GM23338 (cell line): ENCODE data around the gene PTS. TPM values are rescaled to one million over a fixed set of nuclear protein-coding genes. Genes with fewer than 3 reads are reported as not detected.

Experiments
- ATAC-seq: fragments of 200-7000 bp; cut with Tn5 transposase; 3 replicates; pipeline ENCODE4 v1.9.1; 2020
- DNase-seq: peaks from one replicate; pipeline ENCODE4 v3.0.0-alpha.2; 2015; ENCODE audit warnings: low spot score
- H2AFZ ChIP-seq: fragments of 200-600 bp; sonication (generic); 2 replicates; pipeline ENCODE4 v1.8.0; 2016; ENCODE audit warnings: antibody characterized with exemption, mild to moderate bottlenecking, moderate library complexity
- H3F3A ChIP-seq: fragments of 200-600 bp; sonication (generic); replicated peaks from 2 replicates; pipeline ENCODE4 v1.8.0; 2017; ENCODE audit warnings: antibody characterized with exemption, mixed run types, low read depth
- H3K27ac ChIP-seq: fragments of 200-600 bp; sonication (generic); 2 replicates; pipeline ENCODE4 v1.6.1; 2016; ENCODE audit warnings: low read depth
- H3K27me3 ChIP-seq: fragments of 200-600 bp; sonication (generic); 2 replicates; pipeline ENCODE4 v1.8.0; 2016; ENCODE audit warnings: mild to moderate bottlenecking, mixed run types, moderate library complexity; ENCODE audit not compliant: insufficient read depth
- H3K36me3 ChIP-seq: fragments of 200-600 bp; sonication (generic); 2 replicates; pipeline ENCODE4 v1.8.0; 2016; ENCODE audit warnings: mild to moderate bottlenecking; ENCODE audit not compliant: insufficient read depth
- H3K4me1 ChIP-seq: fragments of 200-600 bp; sonication (generic); 2 replicates; pipeline ENCODE4 v1.8.0; 2016; ENCODE audit warnings: mild to moderate bottlenecking, moderate library complexity; ENCODE audit not compliant: insufficient read depth
- H3K4me2 ChIP-seq: fragments of 200-600 bp; sonication (generic); 2 replicates; pipeline ENCODE4 v1.7.1; 2017; ENCODE audit warnings: mixed run types
- H3K4me3 ChIP-seq: fragments of 200-600 bp; sonication (generic); 2 replicates; pipeline ENCODE4 v1.6.1; 2016; ENCODE audit warnings: mixed run types
- H3K79me2 ChIP-seq: fragments of 200-600 bp; sonication (generic); replicated peaks from 2 replicates; pipeline ENCODE4 v1.8.0; 2017; ENCODE audit warnings: mild to moderate bottlenecking; ENCODE audit not compliant: insufficient read depth
- H3K9me2 ChIP-seq: fragments of 200-600 bp; sonication (generic); 2 replicates; pipeline ENCODE4 v1.8.0; 2017; ENCODE audit not compliant: insufficient read depth
- H4K20me1 ChIP-seq: fragments of 200-600 bp; sonication (generic); replicated peaks from 2 replicates; pipeline ENCODE4 v1.8.0; 2017; ENCODE audit warnings: mild to moderate bottlenecking; ENCODE audit not compliant: insufficient read depth
- H3K27ac Mint-ChIP-seq: 2 replicates; pipeline ENCODE4 v1.8.0; 2020; ENCODE audit warnings: inconsistent platforms, mild to moderate bottlenecking, moderate library complexity, mixed read lengths
- H3K27me3 Mint-ChIP-seq: 3 replicates; pipeline ENCODE4 v1.8.0; 2022; ENCODE audit warnings: low read depth, mild to moderate bottlenecking, moderate library complexity, mixed read lengths, inconsistent platforms; ENCODE audit not compliant: insufficient read depth, poor library complexity
- H3K36me3 Mint-ChIP-seq: 3 replicates; pipeline ENCODE4 v1.8.0; 2021; ENCODE audit warnings: low read depth, mild to moderate bottlenecking, inconsistent platforms, moderate library complexity, mixed read lengths
- H3K4me1 Mint-ChIP-seq: 3 replicates; pipeline ENCODE4 v1.8.0; 2020; ENCODE audit warnings: mild to moderate bottlenecking, inconsistent platforms, mixed read lengths
- H3K4me3 Mint-ChIP-seq: 3 replicates; pipeline ENCODE4 v1.8.0; 2021; ENCODE audit warnings: moderate library complexity, mild to moderate bottlenecking, inconsistent platforms, mixed read lengths
- H3K9me3 Mint-ChIP-seq: 3 replicates; pipeline ENCODE4 v1.8.0; 2020; ENCODE audit warnings: moderate library complexity, mild to moderate bottlenecking, inconsistent platforms, mixed read lengths
- CREB1 ChIP-seq: fragments of 250-450 bp; sonication (Bioruptor Pico); IDR thresholded peaks from 2 replicates; pipeline ENCODE4 v1.5.0; 2020; ENCODE audit warnings: low read depth, mild to moderate bottlenecking, moderate library complexity
- EZH2 ChIP-seq: fragments of 200-600 bp; sonication (generic); IDR thresholded peaks from one replicate; pipeline ENCODE4 v1.8.0; 2017; ENCODE audit warnings: antibody characterized with exemption, mild to moderate bottlenecking, low read depth; ENCODE audit not compliant: unreplicated experiment
- EZH2phosphoT487 ChIP-seq: fragments of 200-600 bp; sonication (generic); IDR thresholded peaks from one replicate; pipeline ENCODE4 v1.8.1; 2018; ENCODE audit warnings: antibody characterized with exemption; ENCODE audit not compliant: unreplicated experiment
- NANOG ChIP-seq: IDR thresholded peaks from 2 replicates; pipeline ENCODE4 v1.6.1; 2016; ENCODE audit warnings: antibody characterized with exemption, borderline replicate concordance
- POLR2AphosphoS5 ChIP-seq: IDR thresholded peaks from 2 replicates; pipeline ENCODE4 v1.6.1; 2016; ENCODE audit warnings: antibody characterized with exemption, low read depth
- STAT1 ChIP-seq: IDR thresholded peaks from one replicate; pipeline ENCODE4 v1.6.1; 2016; ENCODE audit warnings: antibody characterized with exemption; ENCODE audit not compliant: unreplicated experiment
- polyA plus RNA-seq: library from polyadenylated mRNA; unstranded; fragments of >200 nt; fragmentation: Nextera tagmentation; extraction: Ambion mirVana; gene quantifications from 2 replicates; pipeline ENCODE4 v1.2.1, GENCODE V29; 2016
- total RNA-seq: library from RNA; depleted of rRNA; stranded (reverse); fragments of >200 nt; shearing (Covaris generic); gene quantifications from 2 replicates; pipeline ENCODE4 v1.2.3, GENCODE V29; 2014
- TF ChIP-seq, protein P1 (sequence below): IDR thresholded peaks from 2 replicates; pipeline ENCODE4 v1.6.1; 2016; ENCODE audit warnings: antibody characterized with exemption
- TF ChIP-seq, protein P2 (sequence below), 2 experiments: fragments of 200-600 bp in 1 of 2; sonication (generic) in 1 of 2; conservative IDR thresholded peaks; 2 replicates each; pipeline versions ENCODE4 v1.5.1 to v1.6.1; 2016 to 2017; ENCODE audit warnings: antibody characterized with exemption in 2 of 2, low read depth in 2 of 2, mild to moderate bottlenecking in 2 of 2, moderate library complexity in 1 of 2
- TF ChIP-seq, protein P3 (sequence below): IDR thresholded peaks from one replicate; pipeline ENCODE4 v1.6.1; 2018; ENCODE audit warnings: antibody characterized with exemption; ENCODE audit not compliant: unreplicated experiment
- TF ChIP-seq, protein P4 (sequence below): fragments of 250-450 bp; sonication (Bioruptor Pico); IDR thresholded peaks from 2 replicates; pipeline ENCODE4 v1.5.0; 2020; ENCODE audit warnings: mild to moderate bottlenecking, moderate library complexity

The PTS gene
- total and polyA plus RNA-seq, 2 experiments from 2014 or later, result 19.9 to 85.5 TPM

DNA sequence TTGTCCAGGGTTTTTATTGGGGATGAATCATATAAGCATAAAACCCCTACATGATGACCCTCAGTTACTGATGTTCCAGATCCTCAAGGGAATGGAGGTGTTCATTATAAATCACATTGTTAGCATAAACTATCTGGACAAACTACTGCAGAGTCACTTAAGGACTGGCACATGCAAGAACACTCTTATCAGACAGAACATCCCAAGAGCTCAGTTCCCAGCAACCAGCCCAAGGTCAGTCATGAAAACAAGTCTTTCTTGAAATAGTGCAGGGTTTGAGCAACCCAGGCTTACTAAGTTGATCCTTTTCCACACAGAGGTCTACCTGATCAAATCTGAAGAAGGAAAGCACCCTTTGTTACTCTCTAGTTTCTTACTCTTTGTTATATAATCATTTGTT is 13.5 kb upstream of the PTS start:
- H3K79me2 ChIP-seq, result no peaks in the 10 kb centered on the region
- no peaks in the 10 kb centered on the region for H3K9me3 Mint-ChIP-seq
- no peaks in the 10 kb centered on the region for H3K36me3 ChIP-seq
- H3K4me1 ChIP-seq, result no peaks in the 10 kb centered on the region
- no peaks in the 10 kb centered on the region for H3K4me1 Mint-ChIP-seq
- no peaks in the 10 kb centered on the region for H3K9me2 ChIP-seq
- no peaks in the 10 kb centered on the region for H3F3A ChIP-seq
- no peak overlapping the region for H2AFZ ChIP-seq
- H3K27me3 ChIP-seq, result no peaks in the 10 kb centered on the region
- H4K20me1 ChIP-seq, result no peaks in the 10 kb centered on the region
- ATAC-seq (no peak), DNase-seq (no peak)
- H3K36me3 Mint-ChIP-seq, result no peaks in the 10 kb centered on the region
- TF ChIP-seq EZH2 (no peak), CREB1 (CRISPR knock-in tag) (no peak), STAT1 (no peak), NANOG (no peak), POLR2AphosphoS5 (no peak), EZH2phosphoT487 (no peak)
- TF ChIP-seq, protein P1, sequence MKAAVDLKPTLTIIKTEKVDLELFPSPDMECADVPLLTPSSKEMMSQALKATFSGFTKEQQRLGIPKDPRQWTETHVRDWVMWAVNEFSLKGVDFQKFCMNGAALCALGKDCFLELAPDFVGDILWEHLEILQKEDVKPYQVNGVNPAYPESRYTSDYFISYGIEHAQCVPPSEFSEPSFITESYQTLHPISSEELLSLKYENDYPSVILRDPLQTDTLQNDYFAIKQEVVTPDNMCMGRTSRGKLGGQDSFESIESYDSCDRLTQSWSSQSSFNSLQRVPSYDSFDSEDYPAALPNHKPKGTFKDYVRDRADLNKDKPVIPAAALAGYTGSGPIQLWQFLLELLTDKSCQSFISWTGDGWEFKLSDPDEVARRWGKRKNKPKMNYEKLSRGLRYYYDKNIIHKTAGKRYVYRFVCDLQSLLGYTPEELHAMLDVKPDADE, result no peak
- TF ChIP-seq, protein P2, sequence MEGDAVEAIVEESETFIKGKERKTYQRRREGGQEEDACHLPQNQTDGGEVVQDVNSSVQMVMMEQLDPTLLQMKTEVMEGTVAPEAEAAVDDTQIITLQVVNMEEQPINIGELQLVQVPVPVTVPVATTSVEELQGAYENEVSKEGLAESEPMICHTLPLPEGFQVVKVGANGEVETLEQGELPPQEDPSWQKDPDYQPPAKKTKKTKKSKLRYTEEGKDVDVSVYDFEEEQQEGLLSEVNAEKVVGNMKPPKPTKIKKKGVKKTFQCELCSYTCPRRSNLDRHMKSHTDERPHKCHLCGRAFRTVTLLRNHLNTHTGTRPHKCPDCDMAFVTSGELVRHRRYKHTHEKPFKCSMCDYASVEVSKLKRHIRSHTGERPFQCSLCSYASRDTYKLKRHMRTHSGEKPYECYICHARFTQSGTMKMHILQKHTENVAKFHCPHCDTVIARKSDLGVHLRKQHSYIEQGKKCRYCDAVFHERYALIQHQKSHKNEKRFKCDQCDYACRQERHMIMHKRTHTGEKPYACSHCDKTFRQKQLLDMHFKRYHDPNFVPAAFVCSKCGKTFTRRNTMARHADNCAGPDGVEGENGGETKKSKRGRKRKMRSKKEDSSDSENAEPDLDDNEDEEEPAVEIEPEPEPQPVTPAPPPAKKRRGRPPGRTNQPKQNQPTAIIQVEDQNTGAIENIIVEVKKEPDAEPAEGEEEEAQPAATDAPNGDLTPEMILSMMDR (conservative IDR thresholded peaks at IDR 0.05; ENCODE audit: low read depth in 2 of 2), result no peak
- TF ChIP-seq, protein P3, sequence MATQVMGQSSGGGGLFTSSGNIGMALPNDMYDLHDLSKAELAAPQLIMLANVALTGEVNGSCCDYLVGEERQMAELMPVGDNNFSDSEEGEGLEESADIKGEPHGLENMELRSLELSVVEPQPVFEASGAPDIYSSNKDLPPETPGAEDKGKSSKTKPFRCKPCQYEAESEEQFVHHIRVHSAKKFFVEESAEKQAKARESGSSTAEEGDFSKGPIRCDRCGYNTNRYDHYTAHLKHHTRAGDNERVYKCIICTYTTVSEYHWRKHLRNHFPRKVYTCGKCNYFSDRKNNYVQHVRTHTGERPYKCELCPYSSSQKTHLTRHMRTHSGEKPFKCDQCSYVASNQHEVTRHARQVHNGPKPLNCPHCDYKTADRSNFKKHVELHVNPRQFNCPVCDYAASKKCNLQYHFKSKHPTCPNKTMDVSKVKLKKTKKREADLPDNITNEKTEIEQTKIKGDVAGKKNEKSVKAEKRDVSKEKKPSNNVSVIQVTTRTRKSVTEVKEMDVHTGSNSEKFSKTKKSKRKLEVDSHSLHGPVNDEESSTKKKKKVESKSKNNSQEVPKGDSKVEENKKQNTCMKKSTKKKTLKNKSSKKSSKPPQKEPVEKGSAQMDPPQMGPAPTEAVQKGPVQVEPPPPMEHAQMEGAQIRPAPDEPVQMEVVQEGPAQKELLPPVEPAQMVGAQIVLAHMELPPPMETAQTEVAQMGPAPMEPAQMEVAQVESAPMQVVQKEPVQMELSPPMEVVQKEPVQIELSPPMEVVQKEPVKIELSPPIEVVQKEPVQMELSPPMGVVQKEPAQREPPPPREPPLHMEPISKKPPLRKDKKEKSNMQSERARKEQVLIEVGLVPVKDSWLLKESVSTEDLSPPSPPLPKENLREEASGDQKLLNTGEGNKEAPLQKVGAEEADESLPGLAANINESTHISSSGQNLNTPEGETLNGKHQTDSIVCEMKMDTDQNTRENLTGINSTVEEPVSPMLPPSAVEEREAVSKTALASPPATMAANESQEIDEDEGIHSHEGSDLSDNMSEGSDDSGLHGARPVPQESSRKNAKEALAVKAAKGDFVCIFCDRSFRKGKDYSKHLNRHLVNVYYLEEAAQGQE, result no peak
- no peak overlapping the region for H3K27ac Mint-ChIP-seq
- no peak overlapping the region for H3K4me2 ChIP-seq
- H3K4me3 Mint-ChIP-seq, result no peak overlapping the region
- no peak overlapping the region for H3K4me3 ChIP-seq
- H3K27me3 Mint-ChIP-seq, result no peaks in the 10 kb centered on the region
- no peak overlapping the region for H3K27ac ChIP-seq

DNA sequence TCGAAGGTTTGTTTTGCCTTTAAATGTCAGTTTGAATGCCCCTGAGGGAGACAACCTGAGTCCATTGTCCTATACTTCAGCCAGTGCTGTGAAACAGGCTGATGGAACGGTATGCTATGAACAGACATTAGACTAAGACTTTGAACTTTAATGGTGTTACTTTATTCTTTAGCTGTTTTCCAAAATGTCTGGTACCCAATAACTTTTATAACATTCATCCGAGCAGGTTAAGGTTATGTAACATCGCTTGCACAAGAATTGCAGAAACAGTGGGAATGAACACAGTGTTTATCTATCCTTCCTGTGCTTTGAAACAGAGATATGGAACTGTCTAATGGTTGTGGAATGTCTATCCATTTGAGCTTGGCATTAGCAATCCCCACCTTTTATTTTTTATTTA is 12.5 kb upstream of the PTS start:
- Histone ChIP-seq H3K79me2 (no peaks in the 10 kb centered on the region), H3K27me3 (no peaks in the 10 kb centered on the region), H2AFZ (no peak overlapping the region), H3K4me2 (no peak overlapping the region), H4K20me1 (no peaks in the 10 kb centered on the region), H3K36me3 (no peaks in the 10 kb centered on the region), H3K9me2 (no peaks in the 10 kb centered on the region), H3F3A (no peaks in the 10 kb centered on the region), H3K4me3 (no peak overlapping the region), H3K27ac (no peak overlapping the region), H3K4me1 (no peaks in the 10 kb centered on the region)
- Mint-ChIP-seq H3K36me3 (no peaks in the 10 kb centered on the region), H3K4me3 (no peak overlapping the region), H3K27me3 (no peaks in the 10 kb centered on the region), H3K27ac (no peak overlapping the region), H3K4me1 (no peaks in the 10 kb centered on the region), H3K9me3 (no peaks in the 10 kb centered on the region)
- ATAC-seq (no peak), DNase-seq (no peak)
- TF ChIP-seq, protein P4, sequence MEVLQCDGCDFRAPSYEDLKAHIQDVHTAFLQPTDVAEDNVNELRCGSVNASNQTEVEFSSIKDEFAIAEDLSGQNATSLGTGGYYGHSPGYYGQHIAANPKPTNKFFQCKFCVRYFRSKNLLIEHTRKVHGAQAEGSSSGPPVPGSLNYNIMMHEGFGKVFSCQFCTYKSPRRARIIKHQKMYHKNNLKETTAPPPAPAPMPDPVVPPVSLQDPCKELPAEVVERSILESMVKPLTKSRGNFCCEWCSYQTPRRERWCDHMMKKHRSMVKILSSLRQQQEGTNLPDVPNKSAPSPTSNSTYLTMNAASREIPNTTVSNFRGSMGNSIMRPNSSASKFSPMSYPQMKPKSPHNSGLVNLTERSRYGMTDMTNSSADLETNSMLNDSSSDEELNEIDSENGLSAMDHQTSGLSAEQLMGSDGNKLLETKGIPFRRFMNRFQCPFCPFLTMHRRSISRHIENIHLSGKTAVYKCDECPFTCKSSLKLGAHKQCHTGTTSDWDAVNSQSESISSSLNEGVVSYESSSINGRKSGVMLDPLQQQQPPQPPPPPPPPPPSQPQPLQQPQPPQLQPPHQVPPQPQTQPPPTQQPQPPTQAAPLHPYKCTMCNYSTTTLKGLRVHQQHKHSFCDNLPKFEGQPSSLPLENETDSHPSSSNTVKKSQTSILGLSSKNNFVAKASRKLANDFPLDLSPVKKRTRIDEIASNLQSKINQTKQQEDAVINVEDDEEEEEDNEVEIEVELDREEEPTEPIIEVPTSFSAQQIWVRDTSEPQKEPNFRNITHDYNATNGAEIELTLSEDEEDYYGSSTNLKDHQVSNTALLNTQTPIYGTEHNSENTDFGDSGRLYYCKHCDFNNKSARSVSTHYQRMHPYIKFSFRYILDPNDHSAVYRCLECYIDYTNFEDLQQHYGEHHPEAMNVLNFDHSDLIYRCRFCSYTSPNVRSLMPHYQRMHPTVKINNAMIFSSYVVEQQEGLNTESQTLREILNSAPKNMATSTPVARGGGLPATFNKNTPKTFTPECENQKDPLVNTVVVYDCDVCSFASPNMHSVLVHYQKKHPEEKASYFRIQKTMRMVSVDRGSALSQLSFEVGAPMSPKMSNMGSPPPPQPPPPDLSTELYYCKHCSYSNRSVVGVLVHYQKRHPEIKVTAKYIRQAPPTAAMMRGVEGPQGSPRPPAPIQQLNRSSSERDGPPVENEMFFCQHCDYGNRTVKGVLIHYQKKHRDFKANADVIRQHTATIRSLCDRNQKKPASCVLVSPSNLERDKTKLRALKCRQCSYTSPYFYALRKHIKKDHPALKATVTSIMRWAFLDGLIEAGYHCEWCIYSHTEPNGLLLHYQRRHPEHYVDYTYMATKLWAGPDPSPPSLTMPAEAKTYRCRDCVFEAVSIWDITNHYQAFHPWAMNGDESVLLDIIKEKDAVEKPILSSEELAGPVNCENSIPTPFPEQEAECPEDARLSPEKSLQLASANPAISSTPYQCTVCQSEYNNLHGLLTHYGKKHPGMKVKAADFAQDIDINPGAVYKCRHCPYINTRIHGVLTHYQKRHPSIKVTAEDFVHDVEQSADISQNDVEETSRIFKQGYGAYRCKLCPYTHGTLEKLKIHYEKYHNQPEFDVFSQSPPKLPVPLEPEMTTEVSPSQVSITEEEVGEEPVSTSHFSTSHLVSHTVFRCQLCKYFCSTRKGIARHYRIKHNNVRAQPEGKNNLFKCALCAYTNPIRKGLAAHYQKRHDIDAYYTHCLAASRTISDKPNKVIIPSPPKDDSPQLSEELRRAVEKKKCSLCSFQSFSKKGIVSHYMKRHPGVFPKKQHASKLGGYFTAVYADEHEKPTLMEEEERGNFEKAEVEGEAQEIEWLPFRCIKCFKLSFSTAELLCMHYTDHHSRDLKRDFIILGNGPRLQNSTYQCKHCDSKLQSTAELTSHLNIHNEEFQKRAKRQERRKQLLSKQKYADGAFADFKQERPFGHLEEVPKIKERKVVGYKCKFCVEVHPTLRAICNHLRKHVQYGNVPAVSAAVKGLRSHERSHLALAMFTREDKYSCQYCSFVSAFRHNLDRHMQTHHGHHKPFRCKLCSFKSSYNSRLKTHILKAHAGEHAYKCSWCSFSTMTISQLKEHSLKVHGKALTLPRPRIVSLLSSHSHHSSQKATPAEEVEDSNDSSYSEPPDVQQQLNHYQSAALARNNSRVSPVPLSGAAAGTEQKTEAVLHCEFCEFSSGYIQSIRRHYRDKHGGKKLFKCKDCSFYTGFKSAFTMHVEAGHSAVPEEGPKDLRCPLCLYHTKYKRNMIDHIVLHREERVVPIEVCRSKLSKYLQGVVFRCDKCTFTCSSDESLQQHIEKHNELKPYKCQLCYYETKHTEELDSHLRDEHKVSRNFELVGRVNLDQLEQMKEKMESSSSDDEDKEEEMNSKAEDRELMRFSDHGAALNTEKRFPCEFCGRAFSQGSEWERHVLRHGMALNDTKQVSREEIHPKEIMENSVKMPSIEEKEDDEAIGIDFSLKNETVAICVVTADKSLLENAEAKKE (CRISPR knock-in tag), result no peak
